ENCODE results near the gene TTC3. TPM values are rescaled to one million over a fixed set of nuclear protein-coding genes. Genes with fewer than 3 reads are reported as not detected.
"Not testable (repeated sequence)": the region's sequence is repeated elsewhere in the genome, so short reads cannot be mapped to it uniquely, and the experiment has no call there.

The TTC3 gene
- total RNA-seq, 4 donors from 2014 or later, result 97.5 to 226 (median 144) TPM

DNA sequence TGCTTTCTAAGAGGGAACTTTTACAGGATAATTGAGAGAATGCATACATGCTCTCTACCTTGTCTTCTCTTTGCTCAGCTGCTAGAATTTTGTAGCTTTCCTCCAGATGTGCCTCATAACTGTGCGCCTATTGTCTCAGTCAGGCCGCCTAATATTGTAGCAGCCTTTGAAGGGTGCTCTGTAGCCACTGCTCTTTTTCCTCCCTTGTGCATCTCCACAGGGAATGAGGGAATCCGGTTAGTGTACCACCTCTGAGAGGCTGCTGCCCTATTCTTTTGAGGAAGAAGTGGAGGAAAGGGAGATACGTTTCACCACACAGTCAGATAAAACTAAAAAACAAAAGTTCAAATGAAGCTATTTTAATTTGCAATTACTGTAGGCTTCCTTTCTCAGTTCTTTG lies 22.8 kb downstream of the TTC3 start:
- H3K27me3 ChIP-seq, result no peaks in the 10 kb centered on the region
- no peak overlapping the region for H3K4me3 ChIP-seq
- no peak for DNase-seq
- H3K4me1 ChIP-seq, result no peaks in the 10 kb centered on the region
- TF ChIP-seq, protein P1, sequence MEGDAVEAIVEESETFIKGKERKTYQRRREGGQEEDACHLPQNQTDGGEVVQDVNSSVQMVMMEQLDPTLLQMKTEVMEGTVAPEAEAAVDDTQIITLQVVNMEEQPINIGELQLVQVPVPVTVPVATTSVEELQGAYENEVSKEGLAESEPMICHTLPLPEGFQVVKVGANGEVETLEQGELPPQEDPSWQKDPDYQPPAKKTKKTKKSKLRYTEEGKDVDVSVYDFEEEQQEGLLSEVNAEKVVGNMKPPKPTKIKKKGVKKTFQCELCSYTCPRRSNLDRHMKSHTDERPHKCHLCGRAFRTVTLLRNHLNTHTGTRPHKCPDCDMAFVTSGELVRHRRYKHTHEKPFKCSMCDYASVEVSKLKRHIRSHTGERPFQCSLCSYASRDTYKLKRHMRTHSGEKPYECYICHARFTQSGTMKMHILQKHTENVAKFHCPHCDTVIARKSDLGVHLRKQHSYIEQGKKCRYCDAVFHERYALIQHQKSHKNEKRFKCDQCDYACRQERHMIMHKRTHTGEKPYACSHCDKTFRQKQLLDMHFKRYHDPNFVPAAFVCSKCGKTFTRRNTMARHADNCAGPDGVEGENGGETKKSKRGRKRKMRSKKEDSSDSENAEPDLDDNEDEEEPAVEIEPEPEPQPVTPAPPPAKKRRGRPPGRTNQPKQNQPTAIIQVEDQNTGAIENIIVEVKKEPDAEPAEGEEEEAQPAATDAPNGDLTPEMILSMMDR (IDR thresholded peaks at IDR 0.05), result no peak
- no peak for TF ChIP-seq POLR2A (IDR thresholded peaks at IDR 0.05)
- H3K9me3 ChIP-seq, result no peaks in the 10 kb centered on the region
- peaks cover 0 to 36% (median 0%) of the 10 kb centered on the region in 3 donors for H3K36me3 ChIP-seq
- no peak overlapping the region for H3K27ac ChIP-seq

DNA sequence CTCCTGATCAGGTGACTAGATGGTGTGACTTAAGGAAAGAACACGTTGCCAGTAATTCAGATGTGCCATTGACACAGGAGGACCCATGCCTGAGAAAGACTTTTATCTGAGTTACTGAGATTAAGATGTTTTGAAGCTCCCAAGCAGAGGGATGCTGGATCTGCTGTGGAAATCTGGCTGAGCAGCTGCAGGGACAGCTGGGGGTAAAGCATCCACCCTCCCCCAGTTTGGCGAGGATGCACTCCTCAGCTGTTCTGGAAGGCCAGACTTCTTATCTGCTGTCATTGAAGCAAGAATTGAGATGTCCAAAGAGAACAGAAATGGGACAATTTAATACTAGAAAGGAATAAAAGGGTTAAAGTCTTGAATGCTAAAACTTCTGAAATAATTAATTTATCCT lies 25.7 kb downstream of the TTC3 start:
- TF ChIP-seq, protein P1 (IDR thresholded peaks at IDR 0.05), result no peak
- no peak for TF ChIP-seq POLR2A (IDR thresholded peaks at IDR 0.05)
- no peaks in the 10 kb centered on the region for H3K4me1 ChIP-seq
- no peak for DNase-seq

DNA sequence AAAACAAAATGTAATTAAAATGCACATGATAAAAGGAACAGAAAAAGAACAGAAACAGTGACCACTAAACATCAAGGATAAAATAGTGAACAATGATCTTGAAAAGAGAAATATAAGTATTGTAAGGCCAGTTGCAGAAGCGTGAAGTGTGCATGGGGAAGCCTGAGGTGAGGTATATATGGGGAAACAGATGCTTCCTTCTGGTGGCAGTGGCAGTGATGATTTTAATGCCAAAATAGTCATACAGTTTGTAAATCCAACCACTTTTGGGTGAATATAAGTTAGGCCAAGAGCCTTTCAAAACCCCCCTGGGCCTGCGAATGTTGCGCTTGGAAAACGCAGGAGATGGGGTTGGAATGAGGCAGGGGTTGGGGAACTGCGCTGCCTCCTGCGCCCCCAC lies 27.3 kb downstream of the TTC3 start:
- Histone ChIP-seq H3K27me3 (no peaks in the 10 kb centered on the region), H3K9me3 (no peaks in the 10 kb centered on the region), H3K27ac (no peak overlapping the region), H3K36me3 (peaks cover 0 to 36% (median 0%) of the 10 kb centered on the region in 3 donors), H3K4me1 (no peaks in the 10 kb centered on the region), H3K4me3 (no peak overlapping the region)
- DNase-seq, result no peak
- no peak for TF ChIP-seq POLR2A (IDR thresholded peaks at IDR 0.05)
- TF ChIP-seq, protein P1 (IDR thresholded peaks at IDR 0.05), result no peak

More for the DNA sequence above, 25.7 kb downstream of the TTC3 start:
- no peaks in the 10 kb centered on the region for H3K27me3 ChIP-seq
- no peak overlapping the region for H3K4me3 ChIP-seq
- H3K36me3 ChIP-seq, result peaks cover 0 to 36% (median 0%) of the 10 kb centered on the region in 3 donors
- H3K9me3 ChIP-seq, result no peaks in the 10 kb centered on the region
- H3K27ac ChIP-seq, result no peak overlapping the region

DNA sequence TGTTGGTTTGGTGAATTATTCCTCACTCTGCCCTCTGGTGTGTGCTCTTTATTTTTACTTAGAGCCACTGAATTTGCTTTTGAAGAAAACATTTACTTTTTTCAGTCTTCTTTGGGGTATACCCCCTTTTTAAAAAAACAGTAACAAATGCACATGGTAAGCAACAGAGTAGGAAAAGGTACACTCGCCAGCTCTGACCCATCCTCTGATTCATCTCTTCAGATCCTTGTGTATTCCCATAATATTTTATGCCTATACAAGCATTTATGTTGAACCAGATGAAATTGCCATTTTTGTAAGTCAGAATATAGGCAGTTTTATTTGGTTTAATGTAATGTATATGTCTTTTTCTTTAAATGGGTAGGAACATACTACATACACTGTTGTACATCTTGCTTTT lies 28.3 kb downstream of the TTC3 start:
- DNase-seq, result no peak
- Histone ChIP-seq H3K27ac (no peak overlapping the region), H3K9me3 (no peaks in the 10 kb centered on the region), H3K4me1 (no peaks in the 10 kb centered on the region), H3K36me3 (peaks cover 0 to 30% (median 0%) of the 10 kb centered on the region in 3 donors), H3K27me3 (no peaks in the 10 kb centered on the region), H3K4me3 (no peak overlapping the region)
- TF ChIP-seq, protein P1 (IDR thresholded peaks at IDR 0.05), result no peak
- no peak for TF ChIP-seq POLR2A (IDR thresholded peaks at IDR 0.05)

DNA sequence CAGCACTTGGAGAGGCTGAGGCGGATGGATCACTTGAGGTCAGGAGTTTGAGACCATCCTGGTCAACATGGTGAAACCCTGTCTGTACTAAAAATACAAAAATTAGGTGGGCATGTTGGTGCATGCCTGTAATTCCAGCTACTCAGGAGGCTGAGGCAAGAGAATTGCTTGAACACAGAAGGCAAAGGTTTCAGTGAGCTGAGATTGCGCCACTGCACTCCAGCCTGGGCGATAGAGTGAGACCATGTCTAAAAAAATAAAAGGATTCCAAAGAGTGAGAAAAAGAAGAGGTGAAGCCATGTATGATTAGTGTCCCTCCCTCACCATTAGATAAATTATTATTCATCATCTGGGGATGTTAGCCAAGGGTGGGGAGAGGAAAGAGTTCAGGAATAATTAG lies 29.7 kb downstream of the TTC3 start:
- H3K36me3 ChIP-seq, result peaks cover 0 to 16% (median 0%) of the 10 kb centered on the region in 3 donors
- not testable (repeated sequence) for DNase-seq, H3K27me3 ChIP-seq, H3K4me1 ChIP-seq, H3K4me3 ChIP-seq, H3K27ac ChIP-seq, H3K9me3 ChIP-seq

DNA sequence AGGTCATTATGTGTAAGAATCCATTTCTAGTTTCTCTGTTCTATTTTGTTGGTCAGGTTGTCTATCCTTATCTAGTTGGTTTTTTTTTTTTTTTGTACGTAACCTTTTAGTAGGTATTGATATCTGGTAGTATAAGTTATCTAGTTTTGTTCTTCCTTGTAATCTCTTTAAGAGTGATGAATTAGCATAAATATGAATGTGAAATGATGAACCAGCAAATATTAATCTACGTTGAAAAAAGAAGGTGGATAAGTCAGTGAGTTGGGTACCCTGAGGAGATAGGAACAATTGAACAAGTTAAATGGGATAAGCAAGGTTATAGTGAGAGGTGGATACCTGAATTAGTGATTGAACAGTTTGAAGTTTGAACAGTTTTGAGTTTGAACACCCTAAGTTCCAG lies 33.9 kb downstream of the TTC3 start:
- no peaks in the 10 kb centered on the region for H3K27me3 ChIP-seq
- H3K4me3 ChIP-seq, result no peak overlapping the region
- no peaks in the 10 kb centered on the region for H3K4me1 ChIP-seq
- H3K9me3 ChIP-seq, result peaks cover 0 to 2% (median 0%) of the 10 kb centered on the region in 4 donors
- DNase-seq, result no peak
- TF ChIP-seq POLR2A (IDR thresholded peaks at IDR 0.05), result no peak
- TF ChIP-seq, protein P1 (IDR thresholded peaks at IDR 0.05), result no peak
- no peak overlapping the region for H3K27ac ChIP-seq
- peaks cover 0 to 8% (median 0%) of the 10 kb centered on the region in 3 donors for H3K36me3 ChIP-seq

DNA sequence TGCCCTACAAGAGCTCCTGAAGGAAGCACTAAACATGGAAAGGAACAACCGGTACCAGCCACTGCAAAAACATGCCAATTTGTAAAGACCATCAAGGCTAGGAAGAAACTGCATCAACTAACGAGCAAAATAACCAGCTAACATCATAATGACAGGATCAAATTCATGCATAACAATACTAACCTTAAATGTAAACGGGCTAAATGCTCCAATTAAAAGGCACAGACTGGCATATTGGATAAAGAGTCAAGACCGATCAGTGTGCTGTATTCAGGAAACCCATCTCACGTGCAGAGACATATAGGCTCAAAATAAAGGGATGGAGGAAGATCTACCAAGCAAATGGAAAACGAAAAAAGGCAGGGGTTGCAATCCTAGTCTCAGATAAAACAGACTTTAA lies 38.0 kb downstream of the TTC3 start:
- not testable (repeated sequence) for H3K4me3 ChIP-seq, DNase-seq, H3K27ac ChIP-seq, H3K36me3 ChIP-seq, H3K4me1 ChIP-seq, H3K9me3 ChIP-seq, H3K27me3 ChIP-seq

DNA sequence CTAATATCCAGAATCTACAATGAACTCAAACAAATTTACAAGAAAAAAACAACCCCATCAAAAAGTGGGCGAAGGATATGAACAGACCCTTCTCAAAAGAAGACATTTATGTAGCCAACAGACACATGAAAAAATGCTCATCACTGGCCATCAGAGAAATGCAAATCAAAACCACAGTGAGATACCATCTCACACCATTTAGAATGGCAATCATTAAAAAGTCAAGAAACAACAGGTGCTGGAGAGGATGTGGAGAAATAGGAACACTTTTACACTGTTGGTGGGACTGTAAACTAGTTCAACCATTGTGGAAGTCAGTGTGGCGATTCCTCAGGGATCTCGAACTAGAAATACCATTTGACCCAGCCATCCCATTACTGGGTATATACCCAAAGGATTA lies 41.2 kb downstream of the TTC3 start:
- not testable (repeated sequence) for H3K27me3 ChIP-seq, DNase-seq, H3K4me1 ChIP-seq, H3K36me3 ChIP-seq, H3K4me3 ChIP-seq, H3K9me3 ChIP-seq, H3K27ac ChIP-seq

DNA sequence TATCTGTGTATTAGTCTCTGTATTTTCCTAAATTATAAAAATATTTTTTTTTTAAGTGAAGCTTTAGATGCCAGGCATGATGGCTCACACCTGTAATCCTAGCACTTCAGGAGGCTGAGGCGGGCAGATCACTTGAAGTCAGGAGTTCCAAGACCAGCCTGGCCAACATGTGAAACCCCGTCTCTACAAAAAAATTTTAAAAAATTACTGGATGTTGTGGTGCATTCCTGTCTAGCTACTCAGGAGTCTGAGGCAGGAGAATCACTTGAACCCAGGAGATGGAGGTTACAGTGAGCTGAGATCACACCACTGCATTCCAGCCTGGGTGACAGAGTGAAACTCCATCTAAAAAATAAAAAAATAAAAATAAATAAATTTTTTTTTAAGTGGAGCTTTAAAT lies 43.4 kb downstream of the TTC3 start:
- H3K9me3 ChIP-seq, H3K4me3 ChIP-seq, H3K4me1 ChIP-seq, H3K27ac ChIP-seq, H3K27me3 ChIP-seq, H3K36me3 ChIP-seq, DNase-seq: not testable (repeated sequence)
